Neural cell (in vitro differentiated cells): ENCODE data around the gene MPP1. TPM values are rescaled to one million over a fixed set of nuclear protein-coding genes. Genes with fewer than 3 reads are reported as not detected.

Experiments
- H2AFZ ChIP-seq: fragments of 200-600, 300-800 bp; sonication (generic), shearing (Covaris generic); 2 replicates; pipeline ENCODE4 v1.6.0; 2014; ENCODE audit warnings: low read depth, mild to moderate bottlenecking, antibody characterized with exemption, low read length, moderate library complexity
- H3F3A ChIP-seq: fragments of 200-600 bp; shearing (Covaris generic); 2 replicates; pipeline ENCODE4 v1.6.1; 2016; ENCODE audit warnings: mild to moderate bottlenecking, moderate library complexity, mixed read lengths, antibody characterized with exemption, low read length; ENCODE audit not compliant: insufficient read depth, poor library complexity, severe bottlenecking
- H3K27ac ChIP-seq: fragments of 200-600, 300-800 bp; sonication (generic), shearing (Covaris generic); 2 replicates; pipeline ENCODE4 v1.5.1; 2014; ENCODE audit warnings: mild to moderate bottlenecking, low read length, moderate library complexity
- H3K27me3 ChIP-seq: fragments of 300-800, 200-600 bp; sonication (generic), shearing (Covaris generic); 2 replicates; pipeline ENCODE4 v1.6.0; 2014; ENCODE audit warnings: mild to moderate bottlenecking, low read depth, low read length, moderate library complexity; ENCODE audit not compliant: insufficient read depth
- H3K36me3 ChIP-seq: fragments of 300-800, 200-600 bp; sonication (generic), shearing (Covaris generic); 2 replicates; pipeline ENCODE4 v1.5.1; 2014; ENCODE audit warnings: mild to moderate bottlenecking, antibody characterized with exemption, low read length, moderate library complexity; ENCODE audit not compliant: insufficient read depth
- H3K4me2 ChIP-seq: fragments of 300-800, 200-600 bp; sonication (generic), shearing (Covaris generic); 2 replicates; pipeline ENCODE4 v1.6.0; 2014; ENCODE audit warnings: mild to moderate bottlenecking, low read length
- H3K4me3 ChIP-seq: fragments of 300-800, 200-600 bp; sonication (generic), shearing (Covaris generic); 2 replicates; pipeline ENCODE4 v1.5.1; 2014; ENCODE audit warnings: mild to moderate bottlenecking, low read length, moderate library complexity
- H3K79me2 ChIP-seq: fragments of 200-600 bp; shearing (Covaris generic); replicated peaks from 2 replicates; pipeline ENCODE4 v1.6.0; 2014; ENCODE audit warnings: mild to moderate bottlenecking, low read length, moderate library complexity; ENCODE audit not compliant: insufficient read depth
- H3K9ac ChIP-seq: fragments of 300-800, 200-600 bp; sonication (generic), shearing (Covaris generic); 2 replicates; pipeline ENCODE4 v1.6.1; 2016; ENCODE audit warnings: mild to moderate bottlenecking, low read length, mixed read lengths
- H3K9me2 ChIP-seq: fragments of 200-600 bp; shearing (Covaris generic); 2 replicates; pipeline ENCODE4 v1.6.1; 2016; ENCODE audit warnings: mild to moderate bottlenecking, low read length, mixed read lengths; ENCODE audit not compliant: insufficient read depth
- H3K9me3 ChIP-seq: fragments of 200-600, 300-800 bp; sonication (generic), shearing (Covaris generic); 2 replicates; pipeline ENCODE4 v1.6.1; 2016; ENCODE audit warnings: mild to moderate bottlenecking, mixed run types, low read length, moderate library complexity, mixed read lengths
- H4K20me1 ChIP-seq: fragments of 200-600 bp; shearing (Covaris generic); 2 replicates; pipeline ENCODE4 v1.6.1; 2016; ENCODE audit warnings: mild to moderate bottlenecking, mixed run types; ENCODE audit not compliant: insufficient read depth
- EP300 ChIP-seq: fragments of 450-650 bp; conservative IDR thresholded peaks from 2 replicates; pipeline ENCODE4 v1.6.1; 2014; ENCODE audit warnings: antibody characterized with exemption, mild to moderate bottlenecking, moderate library complexity; ENCODE audit not compliant: poor library complexity, severe bottlenecking
- EZH2 ChIP-seq: fragments of 200-600, 300-800 bp; shearing (Covaris generic), sonication (generic); IDR thresholded peaks from 2 replicates; pipeline ENCODE4 v1.6.1; 2014; ENCODE audit warnings: antibody characterized with exemption, low read length, borderline replicate concordance, mild to moderate bottlenecking; ENCODE audit not compliant: insufficient read depth, poor library complexity, severe bottlenecking
- MXI1 ChIP-seq: fragments of 450-650 bp; conservative IDR thresholded peaks from 2 replicates; pipeline ENCODE4 v1.6.1; 2014; ENCODE audit warnings: antibody characterized with exemption, mild to moderate bottlenecking; ENCODE audit not compliant: poor library complexity, severe bottlenecking
- POLR2AphosphoS5 ChIP-seq: IDR thresholded peaks from 2 replicates; pipeline ENCODE4 v1.6.1; 2012
- RAD21 ChIP-seq: fragments of 450-650 bp; conservative IDR thresholded peaks from 2 replicates; pipeline ENCODE4 v1.6.1; 2014; ENCODE audit warnings: antibody characterized with exemption, mild to moderate bottlenecking, moderate library complexity
- REST ChIP-seq: IDR thresholded peaks from 2 replicates; pipeline ENCODE4 v1.6.1; 2012; ENCODE audit warnings: borderline replicate concordance
- SMC3 ChIP-seq: fragments of 450-650 bp; conservative IDR thresholded peaks from 2 replicates; pipeline ENCODE4 v1.6.1; 2014; ENCODE audit warnings: antibody characterized with exemption, mild to moderate bottlenecking, moderate library complexity; ENCODE audit not compliant: poor library complexity
- TAF1 ChIP-seq: IDR thresholded peaks from 2 replicates; pipeline ENCODE4 v1.6.1; 2012; ENCODE audit warnings: low read depth
- polyA plus RNA-seq: library from polyadenylated mRNA; depleted of rRNA; stranded (reverse); fragments of >200 nt; gene quantifications from 2 replicates; pipeline ENCODE4 v1.2.3, GENCODE V29; 2014
- TF ChIP-seq, protein P1 (sequence below): fragments of 450-650 bp; IDR thresholded peaks from 2 replicates; pipeline ENCODE4 v1.5.1; 2014; ENCODE audit warnings: antibody characterized with exemption, mild to moderate bottlenecking, moderate library complexity; ENCODE audit not compliant: poor library complexity, severe bottlenecking

The MPP1 gene
- polyA plus RNA-seq, 1 donor from 2014 or later, result 17.5 TPM

GRCh38 chrX:154809939-154810665, 4.8 kb upstream of the MPP1 start:
- no peak overlapping the region for H3K4me2 ChIP-seq
- no peak overlapping the region for H3K27ac ChIP-seq
- H3K9me2 ChIP-seq, result no peaks in the 10 kb centered on the region
- no peaks in the 10 kb centered on the region for H3K36me3 ChIP-seq
- TF ChIP-seq EP300 (no peak), MXI1 (no peak), SMC3 (no peak)
- H3K79me2 ChIP-seq, result no peaks in the 10 kb centered on the region
- H3K4me3 ChIP-seq, result no peak overlapping the region
- no peak overlapping the region for H3K9ac ChIP-seq
- H2AFZ ChIP-seq, result no peak overlapping the region
- H3K27me3 ChIP-seq, result no peaks in the 10 kb centered on the region
- no peaks in the 10 kb centered on the region for H3F3A ChIP-seq
- no peaks in the 10 kb centered on the region for H4K20me1 ChIP-seq
- H3K9me3 ChIP-seq, result no peaks in the 10 kb centered on the region

DNA sequence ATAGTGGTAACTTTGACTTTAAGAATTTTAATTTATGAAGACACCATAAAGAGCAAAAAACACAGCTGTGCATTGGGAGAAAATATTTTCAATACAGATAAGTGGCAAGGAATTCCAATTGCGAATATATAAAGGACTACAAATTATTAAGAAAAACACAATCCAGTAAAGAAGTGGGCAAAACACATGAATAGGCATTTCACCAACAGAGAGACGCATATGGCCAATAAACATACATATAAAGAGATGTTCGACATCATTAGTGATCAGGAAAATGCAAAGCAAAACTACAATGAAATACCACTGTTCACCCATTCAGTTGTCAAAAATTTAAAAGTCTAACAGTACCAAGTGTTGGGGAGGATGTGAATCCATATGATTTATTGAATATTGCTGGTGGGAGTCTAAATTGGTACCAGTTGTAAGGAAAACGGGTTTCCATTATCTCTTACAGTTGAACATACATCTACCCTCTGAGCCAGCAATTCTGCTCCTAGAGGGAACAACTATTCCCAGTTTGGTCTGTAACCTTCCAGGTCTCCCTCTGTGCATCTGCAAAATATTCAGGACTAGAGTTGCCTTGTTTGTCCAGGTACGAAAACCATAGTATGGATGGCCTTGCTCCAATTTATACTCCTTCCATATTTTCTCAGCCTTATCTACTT, 1.7 kb upstream of the MPP1 start:
- no peaks in the 10 kb centered on the region for H4K20me1 ChIP-seq

More for the DNA sequence above, 1.7 kb upstream of the MPP1 start:
- Histone ChIP-seq H3K9me2 (no peaks in the 10 kb centered on the region), H3K79me2 (no peaks in the 10 kb centered on the region), H3F3A (no peaks in the 10 kb centered on the region), H2AFZ (no peak overlapping the region), H3K9ac (no peak overlapping the region), H3K27me3 (peaks cover 11% of the 10 kb centered on the region), H3K4me3 (no peak overlapping the region), H3K9me3 (no peaks in the 10 kb centered on the region), H3K36me3 (no peaks in the 10 kb centered on the region), H3K27ac (no peak overlapping the region), H3K4me2 (no peak overlapping the region)
- no peak for TF ChIP-seq POLR2AphosphoS5
- no peak for TF ChIP-seq EP300
- TF ChIP-seq, protein P1, sequence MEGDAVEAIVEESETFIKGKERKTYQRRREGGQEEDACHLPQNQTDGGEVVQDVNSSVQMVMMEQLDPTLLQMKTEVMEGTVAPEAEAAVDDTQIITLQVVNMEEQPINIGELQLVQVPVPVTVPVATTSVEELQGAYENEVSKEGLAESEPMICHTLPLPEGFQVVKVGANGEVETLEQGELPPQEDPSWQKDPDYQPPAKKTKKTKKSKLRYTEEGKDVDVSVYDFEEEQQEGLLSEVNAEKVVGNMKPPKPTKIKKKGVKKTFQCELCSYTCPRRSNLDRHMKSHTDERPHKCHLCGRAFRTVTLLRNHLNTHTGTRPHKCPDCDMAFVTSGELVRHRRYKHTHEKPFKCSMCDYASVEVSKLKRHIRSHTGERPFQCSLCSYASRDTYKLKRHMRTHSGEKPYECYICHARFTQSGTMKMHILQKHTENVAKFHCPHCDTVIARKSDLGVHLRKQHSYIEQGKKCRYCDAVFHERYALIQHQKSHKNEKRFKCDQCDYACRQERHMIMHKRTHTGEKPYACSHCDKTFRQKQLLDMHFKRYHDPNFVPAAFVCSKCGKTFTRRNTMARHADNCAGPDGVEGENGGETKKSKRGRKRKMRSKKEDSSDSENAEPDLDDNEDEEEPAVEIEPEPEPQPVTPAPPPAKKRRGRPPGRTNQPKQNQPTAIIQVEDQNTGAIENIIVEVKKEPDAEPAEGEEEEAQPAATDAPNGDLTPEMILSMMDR, result no peak
- no peak for TF ChIP-seq MXI1
- no peak for TF ChIP-seq REST
- TF ChIP-seq SMC3, result no peak
- no peak for TF ChIP-seq EZH2
- TF ChIP-seq TAF1, result no peak
- TF ChIP-seq RAD21, result no peak
